Sigmoid colon (tissue), 7 donors: Measurements from ENCODE around the gene TOP2B. TPM values are rescaled to one million over a fixed set of nuclear protein-coding genes. Genes with fewer than 3 reads are reported as not detected.
A peak's percentile ranks its signal among the peaks of the same experiment; 100 is the strongest.

ENCODE experiments used
- DNase-seq: peaks from one replicate; pipeline ENCODE4 v3.0.0-alpha.2; 2019
- H3K27ac ChIP-seq, 4 donors: fragments of 200-600 bp; sonication (generic); one replicate each; pipeline ENCODE4 v1.5.1; 2016 to 2019; ENCODE audit warnings: mild to moderate bottlenecking in 1 of 4
- H3K27me3 ChIP-seq, 3 donors: fragments of 200-600 bp; sonication (generic); one replicate each; pipeline ENCODE4 v1.5.1; 2019; ENCODE audit warnings: mild to moderate bottlenecking in 1 of 3
- H3K36me3 ChIP-seq, 4 donors: fragments of 200-600 bp; sonication (generic); one replicate each; pipeline ENCODE4 v1.5.1; 2016 to 2019
- H3K4me1 ChIP-seq, 4 donors: fragments of 200-600 bp; sonication (generic); one replicate each; pipeline ENCODE4 v1.5.1; 2017 to 2019
- H3K4me3 ChIP-seq, 4 donors: fragments of 200-600 bp; sonication (generic); one replicate each; pipeline ENCODE4 v1.5.1; 2017 to 2019; ENCODE audit warnings: mild to moderate bottlenecking in 2 of 4, moderate library complexity in 1 of 4
- H3K9me3 ChIP-seq, 4 donors: fragments of 200-600 bp in 3 of 4; sonication (generic) in 3 of 4; one replicate each; pipeline versions ENCODE4 v1.5.1 to v1.6.1; 2013 to 2019
- CTCF ChIP-seq, 4 experiments: fragments of 450-650 bp in 3 of 4; fragments of 200-600 bp in 1 of 4; IDR thresholded peaks; one replicate each; pipeline ENCODE4 v1.5.1; 2016 to 2019; ENCODE audit warnings: antibody characterized with exemption in 4 of 4, mild to moderate bottlenecking in 3 of 4, moderate library complexity in 2 of 4
- EP300 ChIP-seq, 4 donors: sonication (generic); formaldehyde crosslinking; IDR thresholded peaks; one replicate each; pipeline ENCODE4 v1.6.1; 2017; ENCODE audit warnings: antibody characterized with exemption in 4 of 4
- POLR2A ChIP-seq, 2 donors: fragments of 450-650 bp; IDR thresholded peaks; one replicate each; pipeline ENCODE4 v1.6.1; 2016; ENCODE audit warnings: antibody characterized with exemption in 2 of 2, mild to moderate bottlenecking in 2 of 2, moderate library complexity in 2 of 2
- POLR2AphosphoS5 ChIP-seq, 4 donors: sonication (generic); formaldehyde crosslinking; IDR thresholded peaks; one replicate each; pipeline ENCODE4 v1.6.1; 2017; ENCODE audit warnings: antibody characterized with exemption in 4 of 4
- WGBS, 2 donors: extraction: QIAGEN DNeasy Blood & Tissue Kit; methylation state at CpG; one replicate each; pipeline ENCODE4 v1.1.7; 2013; 5-methylcytosine and 5-hydroxymethylcytosine counted together
- intact Hi-C: fragments of 100-400 bp; cut with DNase I; formaldehyde crosslinking; loops from one replicate; pipeline ENCODE4 v1.15.1; 2023
- polyA plus RNA-seq, 3 donors: library from polyadenylated mRNA; stranded (reverse); fragments of 200-250 nt; gene quantifications; one replicate each; pipeline ENCODE4 v1.2.3, GENCODE V29; 2013
- total RNA-seq, 4 donors: library from RNA; depleted of rRNA; stranded (reverse); fragments of >200 nt; gene quantifications; one replicate each; pipeline ENCODE4 v1.1.0, GENCODE V29; 2016
- donor health status: healthy with polysubstance abuse.
- donor health status: Bipolar disorder and iron deficiency.
- donor health status: healthy.

TOP2B gene
- total RNA-seq (100 to 1,000 TPM in 3 of 4 donors, 10 to 100 TPM in 1; 89.5 to 122 (median 111) TPM), polyA plus RNA-seq (10 to 100 TPM; 28.2 to 56.4 (median 33.6) TPM)

GRCh38 chr3:25664812-25665314 is at the start of gene TOP2B:
Gene TOP2B (minus strand): TSS chr3:25664907. CDS start chr3:25664297, 610 bp downstream.
- no peaks in the 10 kb centered on the region for H3K27me3 ChIP-seq
- intact Hi-C loops, result loop anchor here (10.0 kb wide), 1 partner anchor 240 kb away; the partner anchor contains the start of gene RARB
- peak within 1 kb of the TSS; percentile 95 to 98 (median 96) for H3K27ac ChIP-seq
- H3K9me3 ChIP-seq, result no peaks in the 10 kb centered on the region
- DNase-seq, result peak; percentile 98
- H3K36me3 ChIP-seq, result no peaks in the 10 kb centered on the region
- TF ChIP-seq CTCF (IDR thresholded peaks at IDR 0.05) (no peak), POLR2A (IDR thresholded peaks at IDR 0.05) (peak; percentile 81 to 86), POLR2AphosphoS5 (IDR thresholded peaks at IDR 0.05) (peak; percentile 87 to 96 (median 90)), EP300 (IDR thresholded peaks at IDR 0.05) (no peak)
- WGBS, 2 donors, result 0% methylated on average over 33 of the region's 33 CpGs
- peaks cover 0 to 41% (median 33%) of the 10 kb centered on the region in 4 donors for H3K4me1 ChIP-seq
- H3K4me3 ChIP-seq, result peak within 1 kb of the TSS; percentile 78 to 92 (median 82)

- Histone ChIP-seq H3K27me3 (no peaks in the 10 kb centered on the region), H3K4me3 (no peak overlapping the region), H3K36me3 (no peaks in the 10 kb centered on the region), H3K27ac (no peak overlapping the region), H3K9me3 (no peaks in the 10 kb centered on the region), H3K4me1 (no peaks in the 10 kb centered on the region)
- 90 to 93% methylated on average over 11 of the region's 11 CpGs for WGBS, 2 donors
- DNase-seq, result no peak
- no peak for TF ChIP-seq POLR2A (IDR thresholded peaks at IDR 0.05)
- no peak for TF ChIP-seq POLR2AphosphoS5 (IDR thresholded peaks at IDR 0.05)
- no peak for TF ChIP-seq EP300 (IDR thresholded peaks at IDR 0.05)
- no peak for TF ChIP-seq CTCF (IDR thresholded peaks at IDR 0.05)
- intact Hi-C loops, result no loop called here
These were observed 48.8 kb upstream of the TOP2B start for GRCh38 chr3:25713341-25713985.

GRCh38 chr3:25711090-25711489 is 46.4 kb upstream of the TOP2B start:
- no peaks in the 10 kb centered on the region for H3K36me3 ChIP-seq
- no peak overlapping the region for H3K27ac ChIP-seq
- DNase-seq, result no peak
- TF ChIP-seq CTCF (IDR thresholded peaks at IDR 0.05) (no peak), POLR2A (IDR thresholded peaks at IDR 0.05) (no peak), POLR2AphosphoS5 (IDR thresholded peaks at IDR 0.05) (no peak), EP300 (IDR thresholded peaks at IDR 0.05) (no peak)
- H3K4me1 ChIP-seq, result no peaks in the 10 kb centered on the region
- WGBS, 2 donors, result 95 to 96% methylated on average over 2 of the region's 2 CpGs
- H3K9me3 ChIP-seq, result no peaks in the 10 kb centered on the region
- H3K4me3 ChIP-seq, result no peak overlapping the region
- intact Hi-C loops, result no loop called here
- H3K27me3 ChIP-seq, result no peaks in the 10 kb centered on the region

GRCh38 chr3:25708036-25708435 is 43.3 kb upstream of the TOP2B start:
- H3K4me1 ChIP-seq, result no peaks in the 10 kb centered on the region
- no peak for DNase-seq
- H3K27me3 ChIP-seq, result no peaks in the 10 kb centered on the region
- no peak overlapping the region for H3K27ac ChIP-seq
- no peaks in the 10 kb centered on the region for H3K9me3 ChIP-seq
- H3K36me3 ChIP-seq, result no peaks in the 10 kb centered on the region
- no peak overlapping the region for H3K4me3 ChIP-seq
- TF ChIP-seq EP300 (IDR thresholded peaks at IDR 0.05), result no peak
- TF ChIP-seq POLR2A (IDR thresholded peaks at IDR 0.05), result no peak
- TF ChIP-seq CTCF (IDR thresholded peaks at IDR 0.05), result no peak
- no peak for TF ChIP-seq POLR2AphosphoS5 (IDR thresholded peaks at IDR 0.05)
- WGBS, 2 donors, result 65 to 72% methylated on average over 3 of the region's 3 CpGs
- intact Hi-C loops, result no loop called here
